HG03520 (cell line): ENCODE measurements around the gene ANK2.

Experiments used
- ATAC-seq: cut with Tn5 transposase; IDR thresholded peaks from one replicate; pipeline ENCODE4 v1.9.1; 2021; ENCODE audit warnings: mild to moderate bottlenecking, moderate library complexity; ENCODE audit not compliant: unreplicated experiment

Gene ANK2

DNA sequence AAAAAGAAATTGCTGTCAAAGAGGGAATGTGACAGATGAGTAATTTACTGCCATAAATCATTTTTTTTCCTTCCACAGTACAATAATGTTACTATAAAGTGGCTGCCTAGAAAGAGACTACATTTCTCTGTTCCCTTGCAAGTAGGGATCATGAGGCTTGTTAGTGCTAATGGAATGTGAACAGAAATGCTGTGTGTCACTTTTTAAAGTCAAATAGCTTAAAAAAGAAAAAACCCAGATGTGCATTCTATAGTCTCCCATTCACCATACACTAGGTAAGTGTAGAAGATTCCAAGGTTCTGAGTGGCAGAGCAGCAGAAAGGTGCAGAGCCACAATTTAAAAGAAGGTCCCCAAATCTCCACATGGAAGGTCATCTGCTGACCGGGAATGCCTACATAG is 383.7 kb downstream of the ANK2 start:
- ATAC-seq, result no peak
